Mammary epithelial cell (primary cell): ENCODE measurements around the gene GRIN2A.

Experiments
- EZH2 ChIP-seq: IDR thresholded peaks from 2 replicates; pipeline ENCODE4 v1.6.1; 2012; ENCODE audit warnings: low read length, inconsistent platforms, borderline replicate concordance
- TF ChIP-seq, protein P1 (sequence below), 2 donors: IDR thresholded peaks in 1 of 2; conservative IDR thresholded peaks in 1 of 2; 2 replicates each; pipeline ENCODE4 v1.5.1; 2011 to 2012; ENCODE audit warnings: inconsistent platforms in 2 of 2, low read length in 2 of 2, mild to moderate bottlenecking in 2 of 2, control low read depth in 1 of 2, low read depth in 1 of 2; ENCODE audit not compliant: insufficient read depth in 1 of 2; ENCODE audit errors: extremely low read depth in 1 of 2

- TF ChIP-seq, protein P1, sequence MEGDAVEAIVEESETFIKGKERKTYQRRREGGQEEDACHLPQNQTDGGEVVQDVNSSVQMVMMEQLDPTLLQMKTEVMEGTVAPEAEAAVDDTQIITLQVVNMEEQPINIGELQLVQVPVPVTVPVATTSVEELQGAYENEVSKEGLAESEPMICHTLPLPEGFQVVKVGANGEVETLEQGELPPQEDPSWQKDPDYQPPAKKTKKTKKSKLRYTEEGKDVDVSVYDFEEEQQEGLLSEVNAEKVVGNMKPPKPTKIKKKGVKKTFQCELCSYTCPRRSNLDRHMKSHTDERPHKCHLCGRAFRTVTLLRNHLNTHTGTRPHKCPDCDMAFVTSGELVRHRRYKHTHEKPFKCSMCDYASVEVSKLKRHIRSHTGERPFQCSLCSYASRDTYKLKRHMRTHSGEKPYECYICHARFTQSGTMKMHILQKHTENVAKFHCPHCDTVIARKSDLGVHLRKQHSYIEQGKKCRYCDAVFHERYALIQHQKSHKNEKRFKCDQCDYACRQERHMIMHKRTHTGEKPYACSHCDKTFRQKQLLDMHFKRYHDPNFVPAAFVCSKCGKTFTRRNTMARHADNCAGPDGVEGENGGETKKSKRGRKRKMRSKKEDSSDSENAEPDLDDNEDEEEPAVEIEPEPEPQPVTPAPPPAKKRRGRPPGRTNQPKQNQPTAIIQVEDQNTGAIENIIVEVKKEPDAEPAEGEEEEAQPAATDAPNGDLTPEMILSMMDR (conservative IDR thresholded peaks at IDR 0.05 in 1 of 2, IDR thresholded peaks at IDR 0.05 in 1 of 2; ENCODE audit: extremely low read depth in 1 of 2, insufficient read depth in 1 of 2, low read depth in 1 of 2, low read length in 2 of 2): no peak
- no peak for TF ChIP-seq EZH2
Measured at GRCh38 chr16:10202649-10203048, 20.4 kb upstream of the GRIN2A start.
